ENCODE data around the gene LONRF3. TPM values are rescaled to one million over a fixed set of nuclear protein-coding genes. Genes with fewer than 3 reads are reported as not detected.
"Not testable (repeated sequence)": the region's sequence is repeated elsewhere in the genome, so short reads cannot be mapped to it uniquely, and the experiment has no call there.

LONRF3 gene
- total RNA-seq, 1 donor from 2014 or later = 1.5 TPM

DNA sequence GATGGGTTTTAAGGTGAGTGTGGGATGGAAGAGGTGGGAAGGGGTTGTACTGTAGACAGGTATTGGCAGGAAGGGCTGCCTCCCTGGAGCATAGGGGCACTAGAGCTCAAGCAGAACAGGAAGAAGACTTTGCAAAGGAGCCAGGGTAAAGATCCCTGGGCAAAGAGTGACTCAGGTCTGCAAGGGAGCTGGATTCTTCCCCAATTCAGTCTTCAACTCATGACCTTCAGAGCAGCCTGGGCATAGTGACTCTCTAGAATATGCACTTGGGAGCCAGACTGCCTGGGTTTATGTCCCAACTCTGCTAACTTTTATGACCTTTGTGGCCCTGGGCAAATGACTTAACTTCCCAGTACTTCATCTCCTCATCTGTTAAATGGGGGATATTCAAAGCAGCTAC lies 4.0 kb downstream of the LONRF3 start:
- DNase-seq (ENCODE audit: low spot score) = no peak
- intact Hi-C loops (cut with DNase I) = no loop called here

DNA sequence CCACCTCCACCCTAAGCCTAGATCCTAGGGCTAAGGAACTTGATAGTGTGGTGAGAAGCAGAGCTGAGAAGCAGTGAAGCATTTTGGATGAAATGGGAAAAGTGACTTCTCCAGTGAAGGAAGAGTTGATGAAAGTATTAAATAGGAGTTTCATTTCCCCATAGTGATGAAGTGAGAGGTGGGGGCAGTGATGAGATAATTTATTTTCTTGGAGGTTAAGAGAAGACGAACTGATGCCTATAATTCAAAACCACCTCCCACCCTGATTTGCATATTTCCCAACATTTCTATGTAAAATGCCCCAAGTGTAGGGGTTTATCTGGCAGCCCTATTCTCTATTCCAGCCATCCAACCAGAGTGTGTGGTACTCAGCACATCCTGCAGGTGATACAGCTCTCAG lies 6.3 kb downstream of the LONRF3 start:
- intact Hi-C loops (cut with DNase I) = no loop called here
- DNase-seq (ENCODE audit: low spot score) = no peak

DNA sequence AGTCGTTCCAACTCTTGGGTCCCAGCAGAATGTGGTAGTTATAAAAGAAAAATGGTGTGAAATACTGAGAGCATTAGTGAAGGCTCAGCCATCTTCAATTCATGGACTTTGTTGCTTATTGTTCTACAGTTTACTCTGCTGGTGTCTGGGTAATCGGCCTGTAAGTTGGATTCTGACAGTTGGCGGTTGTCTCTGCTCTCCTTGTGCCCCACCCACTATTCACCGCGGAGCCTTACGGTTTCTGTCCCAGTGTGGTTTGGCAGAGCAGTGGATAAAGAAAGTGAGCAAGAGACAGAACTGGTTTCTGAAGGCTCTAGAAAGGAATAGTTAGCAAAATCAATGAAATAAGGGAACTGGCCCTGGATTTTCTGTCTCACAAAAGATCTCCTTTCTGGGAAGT lies 9.1 kb downstream of the LONRF3 start:
- no peak for DNase-seq (ENCODE audit: low spot score)
- intact Hi-C loops (cut with DNase I) = no loop called here

DNA sequence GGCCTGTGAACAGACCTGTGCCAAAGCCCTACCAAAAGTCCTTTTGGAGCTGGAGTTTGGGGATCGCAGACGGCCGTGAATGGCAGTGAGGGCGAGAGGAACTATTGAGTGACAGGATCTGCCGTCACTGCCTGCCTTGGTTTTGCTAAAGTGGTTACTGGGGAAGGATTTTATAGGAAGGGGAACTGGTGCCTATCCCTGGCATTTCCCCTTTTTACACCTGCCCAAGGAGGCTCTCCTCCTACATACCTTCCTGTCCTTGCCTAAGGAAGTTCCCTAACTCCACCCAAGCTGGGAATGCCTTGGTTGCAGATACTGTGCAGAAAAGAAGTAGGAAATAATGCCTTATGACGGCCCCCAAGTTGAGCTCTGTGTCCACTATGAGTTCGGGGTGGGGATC lies 14.5 kb downstream of the LONRF3 start:
- DNase-seq (ENCODE audit: low spot score) = no peak
- intact Hi-C loops (cut with DNase I) = no loop called here

DNA sequence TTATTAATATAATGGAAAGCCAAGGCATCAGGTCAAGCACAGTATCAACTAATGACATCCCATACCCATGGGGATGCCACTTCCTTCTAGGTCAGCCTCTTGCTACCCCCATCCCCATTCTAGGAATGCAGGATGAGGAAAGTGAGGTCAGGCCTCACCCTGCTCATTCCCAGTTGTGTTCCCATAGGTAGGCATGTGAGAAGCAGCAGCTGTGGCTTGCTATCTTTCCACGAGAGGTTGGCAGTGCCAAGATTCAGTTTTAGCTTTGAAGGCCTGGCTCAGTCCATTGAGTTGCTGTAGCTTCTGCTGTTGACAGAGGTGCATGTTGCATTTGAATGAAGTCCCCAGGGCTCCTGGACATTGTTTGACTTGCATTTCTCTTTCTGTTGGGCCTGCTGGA lies 15.5 kb downstream of the LONRF3 start:
- intact Hi-C loops (cut with DNase I) = no loop called here

DNA sequence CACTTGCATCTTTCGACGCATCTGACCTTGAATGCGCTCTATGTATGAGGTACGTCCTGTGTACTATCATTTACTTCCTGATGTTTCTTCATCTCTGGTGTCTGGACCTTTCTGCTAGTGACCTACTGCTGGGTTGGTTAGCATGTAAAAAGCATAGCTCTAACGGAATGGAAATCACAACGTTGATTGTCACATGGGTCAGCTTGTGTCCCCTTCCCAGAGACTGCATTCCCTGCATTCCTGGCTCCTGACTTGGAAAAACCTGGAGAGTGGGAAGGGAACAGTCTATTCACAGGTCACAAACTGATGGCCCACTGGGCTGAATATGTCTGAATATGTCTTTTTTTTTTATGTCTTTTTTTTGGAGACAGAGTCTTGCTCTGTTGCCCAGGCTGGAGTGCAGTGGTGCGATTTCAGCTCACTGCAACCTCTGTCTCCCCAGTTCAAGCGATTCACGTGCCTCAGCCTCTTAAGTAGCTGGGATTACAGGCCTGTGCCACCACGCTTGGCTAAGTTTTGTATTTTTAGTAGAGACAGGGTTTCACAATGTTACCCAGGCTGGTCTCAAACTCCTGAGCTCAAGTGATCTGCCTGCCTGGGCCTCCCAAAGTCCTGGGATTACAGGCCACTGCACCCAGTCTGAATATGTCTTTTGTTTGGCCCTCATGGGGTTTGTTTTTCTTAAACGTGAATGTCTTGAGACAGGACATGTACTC lies 16.3 kb downstream of the LONRF3 start:
- DNase-seq (ENCODE audit: low spot score) = no peak
- intact Hi-C loops (cut with DNase I) = no loop called here

More for the DNA sequence above, 15.5 kb downstream of the LONRF3 start:
- DNase-seq (ENCODE audit: low spot score) = no peak

DNA sequence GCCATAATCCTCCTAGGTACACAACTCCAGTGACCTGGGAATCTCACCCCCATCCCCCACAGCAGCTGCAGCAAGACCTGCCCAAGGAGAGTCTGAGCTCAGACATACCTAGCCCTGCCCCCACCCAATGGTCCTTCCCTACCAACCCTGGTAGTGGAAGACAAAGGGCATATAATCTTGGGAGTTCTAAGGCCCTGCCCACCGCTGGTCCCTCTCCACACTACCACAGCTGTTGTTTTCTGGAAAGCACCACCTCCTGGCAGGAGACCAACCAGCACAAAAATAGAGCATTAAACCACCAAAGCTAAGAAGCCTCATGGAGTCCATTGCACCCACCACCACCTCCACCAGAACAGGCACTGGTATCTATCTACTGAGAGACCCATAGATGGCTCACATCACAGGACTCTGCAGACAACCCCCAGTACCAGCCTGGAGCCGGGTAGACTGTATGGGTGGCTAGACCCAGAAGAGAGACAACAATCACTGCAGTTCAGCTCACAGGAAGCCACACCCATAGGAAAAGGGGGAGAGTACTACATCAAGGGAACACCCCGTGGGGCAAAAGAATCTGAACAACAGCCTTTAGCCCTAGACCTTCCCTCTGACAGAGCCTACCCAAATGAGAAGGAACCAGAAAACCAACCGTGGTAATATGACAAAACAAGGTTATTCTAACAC lies 18.2 kb downstream of the LONRF3 start:
- DNase-seq (ENCODE audit: low spot score) = not testable (repeated sequence)

DNA sequence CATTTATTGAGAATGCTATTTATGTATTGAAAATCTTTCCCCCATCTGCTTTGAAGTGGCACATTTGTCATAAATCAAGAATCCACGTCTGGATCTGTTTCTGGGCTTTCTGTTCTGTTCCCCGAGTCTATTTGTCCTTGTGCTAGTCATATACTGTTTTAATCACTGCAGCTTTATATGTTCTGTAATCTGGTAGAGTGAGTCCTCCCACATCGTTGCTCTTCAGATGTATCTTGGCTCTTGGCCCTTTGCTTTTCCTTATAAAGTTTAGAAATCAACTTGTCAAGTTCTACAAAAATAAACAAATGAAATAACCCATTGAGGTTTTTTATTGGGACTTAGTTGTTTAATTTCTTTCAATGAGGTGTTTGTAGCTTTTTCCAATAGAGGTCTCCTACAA lies 29.0 kb downstream of the LONRF3 start:
- DNase-seq (ENCODE audit: low spot score) = no peak
- intact Hi-C loops (cut with DNase I) = no loop called here

More for the DNA sequence above, 18.2 kb downstream of the LONRF3 start:
- intact Hi-C loops (cut with DNase I) = not testable (repeated sequence)

DNA sequence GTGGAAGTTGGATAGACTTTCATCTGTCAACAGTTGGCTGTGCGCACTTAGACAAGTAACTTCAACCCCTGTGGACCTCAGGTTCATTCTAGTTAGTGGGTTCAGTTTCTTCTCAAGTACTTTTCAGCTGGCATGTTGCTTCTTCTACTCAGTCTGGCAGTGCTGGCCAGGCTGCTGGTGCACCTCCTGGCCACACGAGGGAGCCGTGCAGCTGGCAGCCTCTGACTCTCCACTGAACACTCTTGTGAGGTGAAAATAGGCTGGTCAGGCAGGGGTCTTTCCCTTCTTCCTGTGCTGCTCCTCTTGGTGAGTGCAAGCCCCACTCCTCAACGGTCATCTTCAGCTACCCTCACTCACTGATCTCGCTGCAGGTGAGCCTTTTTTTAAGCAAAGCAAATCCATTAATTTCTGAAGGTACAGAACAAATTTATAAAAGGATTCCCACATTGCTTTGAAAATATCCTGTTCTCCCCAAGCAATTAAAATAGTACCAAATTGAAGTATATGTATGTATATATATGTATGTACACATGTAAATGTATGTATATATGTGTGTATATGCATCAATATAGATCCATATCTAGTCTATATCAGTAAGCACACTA lies 30.6 kb downstream of the LONRF3 start:
- DNase-seq (ENCODE audit: low spot score) = no peak
- intact Hi-C loops (cut with DNase I) = loop anchor here (5.0 kb wide), 2 partner anchors 62 to 158 kb away; no protein-coding TSS in a partner anchor

DNA sequence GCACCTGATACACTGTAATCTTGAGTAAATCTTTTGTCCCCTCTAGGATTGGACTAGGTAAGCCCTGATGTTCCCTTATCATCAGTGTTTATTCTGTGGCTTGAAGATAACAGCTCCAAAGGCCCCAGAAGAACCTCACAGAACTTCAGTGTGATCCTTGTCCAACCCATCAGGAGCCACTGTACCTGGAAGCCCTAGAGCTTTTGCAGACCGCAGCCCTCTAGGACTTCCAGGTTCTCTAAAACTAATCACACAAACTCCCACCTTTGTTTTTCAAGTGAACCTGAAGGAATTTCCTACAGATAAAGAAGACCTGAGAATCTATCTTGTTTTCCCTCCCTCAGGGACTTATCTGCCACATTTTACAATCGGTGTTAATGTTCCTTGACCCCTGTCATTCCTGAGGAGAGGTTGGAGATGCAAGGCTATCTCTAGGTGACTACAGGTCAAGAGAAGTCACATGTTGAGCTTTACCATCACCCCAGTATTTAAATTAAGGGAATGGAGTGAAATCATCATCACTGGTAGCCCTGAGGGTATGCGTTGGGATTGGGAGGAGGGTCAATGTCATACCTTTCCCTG lies 32.9 kb downstream of the LONRF3 start:
- intact Hi-C loops (cut with DNase I) = loop anchor here (5.0 kb wide), 2 partner anchors 60 to 160 kb away; no protein-coding TSS in a partner anchor
- DNase-seq (ENCODE audit: low spot score) = no peak

DNA sequence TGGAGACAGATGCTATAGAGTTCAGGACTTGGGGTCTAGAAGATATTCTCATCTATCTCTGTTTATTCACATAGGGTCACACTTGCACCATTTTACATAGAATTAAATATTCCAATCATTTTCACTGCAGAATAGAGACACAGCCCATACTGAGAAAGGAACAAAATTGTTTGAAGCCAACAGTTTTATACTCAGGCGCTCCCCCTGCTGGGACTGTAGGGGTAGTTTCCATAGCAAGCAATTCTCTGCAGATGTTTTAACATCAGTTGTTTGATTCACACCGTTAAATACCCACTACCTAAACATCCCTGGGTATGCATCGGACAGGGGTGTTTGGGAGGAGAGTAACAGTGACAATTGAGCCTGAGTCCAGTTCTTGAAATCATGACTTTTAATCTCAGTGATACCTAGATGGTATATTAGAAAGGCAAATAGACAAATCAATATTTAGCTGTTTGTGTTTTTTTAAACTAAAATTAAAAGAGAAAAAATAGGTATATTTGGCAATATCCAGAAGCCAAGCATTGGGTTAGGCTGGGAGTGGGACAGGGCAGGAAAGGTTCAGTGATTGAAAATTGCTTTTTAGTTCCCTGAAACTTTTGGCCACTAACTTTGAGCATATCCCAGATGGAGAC lies 33.8 kb downstream of the LONRF3 start:
- DNase-seq (ENCODE audit: low spot score) = no peak
- intact Hi-C loops (cut with DNase I) = loop anchor here (5.0 kb wide), 2 partner anchors 59 to 161 kb away; no protein-coding TSS in a partner anchor

DNA sequence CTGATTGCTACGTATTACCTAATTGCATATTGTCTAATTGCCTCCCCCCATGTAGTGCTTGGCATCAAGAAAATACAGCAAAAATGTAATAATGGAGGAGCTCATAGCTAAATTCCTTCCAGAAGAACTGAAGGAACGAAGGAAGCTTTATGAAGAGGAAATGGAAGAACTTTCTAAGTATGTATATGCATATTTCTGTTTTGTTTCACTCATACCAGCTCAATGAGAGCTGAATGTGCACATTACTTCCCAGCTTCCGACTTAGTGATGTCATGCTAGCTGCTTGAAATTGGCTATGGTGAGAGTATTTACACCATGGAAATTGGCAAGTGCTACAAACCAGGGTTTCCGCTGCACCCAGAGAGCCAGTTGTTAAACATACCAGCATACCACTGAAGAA lies 34.7 kb downstream of the LONRF3 start:
- intact Hi-C loops (cut with DNase I) = loop anchor here (5.0 kb wide), 2 partner anchors 58 to 162 kb away; no protein-coding TSS in a partner anchor
- DNase-seq (ENCODE audit: low spot score) = no peak

DNA sequence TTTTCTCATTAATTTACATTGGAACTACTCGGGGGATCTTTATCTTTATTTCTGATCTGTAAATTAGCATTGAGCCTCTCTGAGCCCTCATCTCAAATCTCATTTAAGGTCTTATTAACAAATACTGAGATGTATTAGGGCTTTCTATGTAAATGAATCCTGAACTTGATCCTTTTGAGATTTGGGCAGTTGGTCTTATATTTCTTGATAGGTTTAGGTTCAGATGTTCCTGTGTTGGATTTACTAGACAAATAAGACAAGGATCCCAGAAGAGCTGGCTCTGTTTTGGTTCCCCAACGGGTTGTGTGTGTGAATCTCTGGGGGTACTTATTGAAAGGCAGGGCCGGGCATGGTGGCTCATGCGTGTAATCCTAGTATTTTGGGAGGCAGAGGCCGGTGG lies 36.1 kb downstream of the LONRF3 start:
- intact Hi-C loops (cut with DNase I) = no loop called here
- no peak for DNase-seq (ENCODE audit: low spot score)

DNA sequence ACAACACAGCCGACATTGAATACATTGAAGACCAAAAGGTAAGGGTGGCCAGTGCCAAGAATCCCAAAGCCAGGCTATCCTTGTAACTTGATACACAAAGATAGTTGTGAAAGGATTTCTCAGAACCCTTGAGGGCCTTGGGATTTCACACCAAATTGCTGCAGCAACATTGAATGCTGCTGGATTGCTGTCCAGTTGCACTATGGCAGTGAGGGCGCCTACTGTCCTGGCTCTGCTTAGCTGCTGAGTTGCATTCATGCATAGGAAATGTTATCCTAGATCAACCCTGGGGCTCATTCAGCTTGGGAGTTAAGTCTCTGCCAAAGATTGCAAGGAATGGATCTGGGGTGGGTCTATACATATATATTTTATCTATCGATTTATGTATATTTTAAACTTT lies 38.7 kb downstream of the LONRF3 start:
- intact Hi-C loops (cut with DNase I) = no loop called here
- no peak for DNase-seq (ENCODE audit: low spot score)

DNA sequence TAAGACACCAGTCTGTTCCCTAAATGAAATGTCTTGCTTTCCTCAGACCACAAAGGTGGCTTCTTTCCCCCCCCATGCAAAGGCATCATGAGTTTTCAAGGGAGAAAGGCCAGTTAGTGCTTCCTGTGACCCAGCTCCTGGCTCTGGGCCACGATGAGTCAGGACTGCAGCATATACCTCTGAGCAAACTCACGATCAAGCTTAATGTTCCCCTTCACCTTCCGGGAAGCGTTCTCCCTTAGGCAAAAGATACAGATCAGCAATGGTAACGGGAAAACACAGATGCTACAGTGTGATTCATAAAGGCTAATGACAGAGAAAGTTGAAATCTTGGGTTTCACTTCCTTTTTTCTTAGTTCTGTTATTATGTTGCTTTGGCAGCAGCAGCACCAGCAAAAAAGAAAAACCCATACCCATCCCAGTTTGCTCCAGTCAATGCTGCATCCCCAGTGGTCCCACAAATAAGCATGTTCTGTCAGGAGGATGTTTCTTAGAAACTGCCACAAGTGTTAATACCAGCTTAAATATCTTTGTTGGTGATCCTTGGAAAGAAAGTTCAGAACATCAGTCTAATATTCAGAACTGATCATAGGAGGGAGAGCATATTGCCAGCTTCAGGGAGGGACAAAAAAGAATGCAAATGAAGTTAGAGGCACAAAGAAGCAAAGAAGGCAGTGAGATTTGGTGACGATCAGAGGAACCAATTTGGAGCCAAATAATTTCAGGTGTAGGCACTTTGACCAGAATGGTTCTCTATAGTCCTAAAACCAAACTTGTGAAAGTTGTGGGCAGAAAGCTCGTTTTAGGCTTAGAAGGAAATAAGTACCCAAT lies 41.2 kb downstream of the LONRF3 start:
- intact Hi-C loops (cut with DNase I) = no loop called here
- no peak for DNase-seq (ENCODE audit: low spot score)

DNA sequence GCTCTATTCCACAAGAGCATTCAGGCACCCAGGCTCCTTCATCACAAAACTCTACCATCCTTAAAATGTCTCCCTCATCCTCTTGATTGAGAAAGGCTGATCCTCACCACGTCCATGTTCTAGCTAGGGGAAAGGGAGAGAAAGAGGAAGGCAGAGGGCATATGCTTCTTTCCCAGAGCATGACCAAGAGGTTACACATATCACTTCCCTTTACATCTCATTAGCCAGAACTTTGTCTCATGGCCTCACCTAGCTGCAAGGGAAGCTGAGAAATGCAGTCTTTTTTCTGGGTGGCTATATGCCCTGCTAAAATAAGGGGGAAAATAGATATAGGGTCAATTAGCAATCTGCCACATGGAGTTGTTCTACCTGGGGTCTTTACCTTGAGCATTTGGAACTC lies 42.7 kb downstream of the LONRF3 start:
- intact Hi-C loops (cut with DNase I) = no loop called here
- no peak for DNase-seq (ENCODE audit: low spot score)

DNA sequence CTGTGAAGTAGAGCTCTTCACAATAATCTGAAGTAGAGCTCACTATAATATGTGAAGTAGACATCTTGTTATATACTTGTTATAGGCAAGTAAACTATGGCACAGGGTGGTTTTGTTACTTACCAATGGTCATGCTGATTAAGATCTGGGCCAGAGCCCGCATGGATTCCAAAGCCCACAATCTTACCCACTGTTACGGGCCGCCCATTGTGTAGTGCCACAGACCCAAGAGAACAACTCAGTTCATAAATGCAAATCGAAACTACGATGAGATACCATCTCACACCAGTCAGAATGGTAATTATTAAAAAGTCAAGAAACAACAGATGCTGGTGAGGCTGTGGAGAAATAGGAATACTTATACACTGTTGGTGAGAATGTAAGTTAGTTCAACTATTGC lies 51.5 kb downstream of the LONRF3 start:
- intact Hi-C loops (cut with DNase I) = no loop called here
- DNase-seq (ENCODE audit: low spot score) = no peak

DNA sequence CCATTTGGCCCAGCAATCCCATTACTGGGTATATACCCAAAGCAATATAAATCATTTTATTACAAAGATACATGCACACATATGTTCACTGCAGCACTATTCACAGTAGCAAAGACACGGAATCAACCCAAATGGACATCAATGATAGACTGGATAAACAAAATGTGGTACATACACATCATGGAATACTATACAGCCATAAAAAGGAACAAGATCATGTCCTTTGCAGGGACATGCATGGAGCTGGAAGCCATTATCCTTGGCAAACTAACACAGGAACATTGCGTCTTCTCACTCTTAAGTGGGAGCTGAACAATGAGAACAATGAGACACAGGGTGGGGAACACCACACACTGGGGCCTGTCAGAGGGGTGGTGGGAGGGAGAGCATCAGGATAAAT lies 51.9 kb downstream of the LONRF3 start:
- DNase-seq (ENCODE audit: low spot score); intact Hi-C loops (cut with DNase I): not testable (repeated sequence)

Measured in cardiac septum (tissue), 1 donor.